Stimulated activated CD8-positive, alpha-beta memory T cell treated with anti-CD3 and anti-CD28 coated beads, Interleukin-4, amount 100 ng/mL, for 1 hour (primary cell): ENCODE data around the gene KCNH3.
"Not testable (repeated sequence)": the region's sequence is repeated elsewhere in the genome, so short reads cannot be mapped to it uniquely, and the experiment has no call there.

Experiments used
- DNase-seq, 2 donors: peaks; one replicate each; pipeline ENCODE4 v3.0.0-alpha.2; 2020; ENCODE audit warnings: low read depth in 2 of 2, low spot score in 1 of 2

KCNH3 gene

DNA sequence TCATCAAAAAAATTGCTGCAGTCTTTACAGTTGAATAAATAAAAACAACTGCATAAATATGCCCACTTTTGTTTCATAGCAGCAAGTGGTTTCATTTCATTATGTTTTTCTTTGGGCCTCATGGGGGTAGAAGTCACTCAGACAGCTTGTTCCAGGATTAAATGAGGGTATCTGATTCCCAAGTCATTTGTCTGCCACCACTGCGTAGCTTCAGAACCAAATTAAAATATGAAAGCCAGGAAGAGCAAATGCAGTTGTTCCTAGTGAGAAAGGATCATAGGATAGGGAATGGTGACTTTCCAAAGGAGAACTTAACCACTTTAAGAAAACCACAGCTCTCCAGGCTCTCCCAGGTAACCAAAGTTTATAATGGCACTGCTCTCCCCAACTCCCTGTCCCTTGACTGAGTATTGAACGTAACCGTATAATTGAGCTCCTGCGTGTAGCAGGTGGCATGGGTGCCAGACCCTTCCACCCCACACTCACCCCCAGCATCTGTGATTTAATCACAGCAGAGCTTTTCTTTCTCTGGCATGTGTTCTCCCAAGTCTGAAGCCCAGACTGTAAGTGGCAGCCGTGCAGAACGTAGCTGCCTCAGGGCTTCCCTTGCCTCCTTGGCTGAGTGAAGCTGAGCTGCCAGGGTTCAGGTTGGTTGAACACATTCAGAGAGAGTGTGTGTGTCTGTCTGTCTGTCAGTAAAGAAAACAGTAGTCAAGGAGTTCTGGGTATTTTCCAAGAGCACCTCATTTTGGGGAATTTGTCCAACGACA, 11.3 kb upstream of the KCNH3 start:
- no peak for DNase-seq

DNA sequence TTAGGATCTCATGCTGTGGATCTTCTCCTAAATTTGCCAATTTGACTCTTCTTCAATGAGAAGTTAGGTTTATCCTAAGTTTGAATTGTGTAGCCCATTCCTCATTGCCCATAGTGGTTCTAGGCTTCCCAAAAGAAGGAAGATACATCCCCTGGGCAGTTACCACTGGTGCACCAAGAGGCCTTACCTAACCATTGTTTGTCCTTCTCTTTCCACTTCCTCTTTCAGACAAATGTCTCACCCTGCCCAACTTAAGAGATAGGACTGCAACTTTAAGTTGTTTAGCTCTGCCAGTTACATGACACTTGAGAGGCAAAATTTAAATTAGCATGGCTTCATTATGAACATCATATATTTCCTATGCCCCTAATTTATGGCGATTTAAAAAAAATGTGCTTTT, 9.4 kb upstream of the KCNH3 start:
- DNase-seq, result no peak

DNA sequence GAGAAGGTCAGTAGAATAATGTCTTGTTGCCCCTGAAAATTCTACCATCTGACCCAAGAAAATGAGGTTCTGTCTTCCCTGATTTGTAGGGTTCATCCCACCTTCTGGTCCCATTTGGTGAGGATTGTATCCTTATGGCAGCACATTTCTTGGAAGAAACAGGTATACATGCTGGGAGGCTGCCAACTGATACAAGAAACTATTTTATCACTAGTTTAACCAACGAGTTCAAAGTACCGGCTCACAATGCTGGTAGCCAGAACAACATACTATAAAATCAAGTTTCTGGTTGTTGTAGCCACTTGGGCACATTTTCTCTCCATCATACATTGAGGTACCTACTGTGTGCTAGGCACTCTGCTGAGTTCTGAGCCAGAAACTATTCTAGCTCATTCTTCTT, 7.1 kb upstream of the KCNH3 start:
- no peak for DNase-seq

DNA sequence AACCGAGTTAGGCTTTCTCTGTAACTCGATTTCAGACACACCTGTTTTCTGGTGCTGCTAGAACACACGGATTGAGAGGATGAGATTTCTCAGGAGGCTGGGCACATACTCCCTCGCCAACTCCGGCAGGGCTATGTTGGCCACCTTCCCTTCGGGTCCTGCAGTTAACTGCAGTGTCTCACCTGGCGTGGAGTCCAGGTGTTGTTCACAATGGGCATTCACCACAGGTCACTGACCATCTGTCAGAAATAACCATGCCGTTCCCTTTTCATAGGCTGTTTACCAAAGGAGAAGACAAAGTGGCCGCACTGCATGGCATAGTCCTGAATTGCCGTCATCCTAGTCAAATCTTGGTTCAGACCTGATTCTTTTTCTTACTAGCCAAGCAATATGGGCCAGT, 5.5 kb upstream of the KCNH3 start:
- DNase-seq, result no peak

DNA sequence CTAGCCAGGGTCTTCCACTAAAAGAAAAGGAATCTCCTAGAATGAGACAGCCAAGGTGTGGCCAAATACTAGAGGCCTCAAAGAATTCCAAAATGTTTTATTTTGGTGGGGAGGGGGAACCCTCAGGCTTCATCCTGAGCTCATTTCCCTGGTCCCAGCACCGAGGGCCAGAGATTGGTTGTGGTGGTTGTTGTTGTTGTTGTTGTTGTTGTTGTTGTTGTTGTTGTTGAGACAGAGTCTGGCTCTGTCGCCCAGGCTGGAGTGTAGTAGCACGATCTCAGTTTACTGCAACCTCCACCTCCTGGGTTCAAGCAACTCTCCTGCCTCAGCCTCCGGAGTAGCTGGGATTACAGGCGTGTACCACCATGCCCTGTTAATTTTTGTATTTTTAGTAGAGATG, 4.7 kb upstream of the KCNH3 start:
- not testable (repeated sequence) for DNase-seq

DNA sequence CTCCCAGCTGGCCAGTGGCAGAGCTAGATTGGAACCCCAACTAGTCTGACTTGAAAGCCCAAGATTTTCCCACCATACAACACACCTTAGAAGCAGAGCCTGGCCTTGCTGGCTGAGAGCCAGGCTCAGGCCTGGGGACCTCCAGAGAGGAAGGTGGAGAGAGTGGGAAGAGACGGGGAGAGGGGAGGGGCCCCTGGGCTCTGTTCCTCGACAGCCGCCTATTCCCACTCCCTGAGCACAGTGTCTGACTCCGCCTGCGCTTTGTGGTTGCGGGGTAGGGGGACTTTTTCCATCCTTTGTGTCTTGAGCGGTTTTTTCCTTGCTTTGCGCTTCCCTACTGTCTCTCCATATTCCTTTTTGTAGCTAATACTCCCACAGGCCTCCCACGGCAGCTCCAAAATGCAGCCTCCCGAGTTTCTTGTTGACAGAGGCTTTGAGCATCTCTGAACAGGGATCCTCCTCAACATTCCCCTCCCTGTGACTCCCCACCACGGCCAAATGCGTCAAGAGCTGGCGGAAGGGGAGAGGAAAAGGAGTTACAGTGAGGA, 4.0 kb upstream of the KCNH3 start:
- no peak for DNase-seq

DNA sequence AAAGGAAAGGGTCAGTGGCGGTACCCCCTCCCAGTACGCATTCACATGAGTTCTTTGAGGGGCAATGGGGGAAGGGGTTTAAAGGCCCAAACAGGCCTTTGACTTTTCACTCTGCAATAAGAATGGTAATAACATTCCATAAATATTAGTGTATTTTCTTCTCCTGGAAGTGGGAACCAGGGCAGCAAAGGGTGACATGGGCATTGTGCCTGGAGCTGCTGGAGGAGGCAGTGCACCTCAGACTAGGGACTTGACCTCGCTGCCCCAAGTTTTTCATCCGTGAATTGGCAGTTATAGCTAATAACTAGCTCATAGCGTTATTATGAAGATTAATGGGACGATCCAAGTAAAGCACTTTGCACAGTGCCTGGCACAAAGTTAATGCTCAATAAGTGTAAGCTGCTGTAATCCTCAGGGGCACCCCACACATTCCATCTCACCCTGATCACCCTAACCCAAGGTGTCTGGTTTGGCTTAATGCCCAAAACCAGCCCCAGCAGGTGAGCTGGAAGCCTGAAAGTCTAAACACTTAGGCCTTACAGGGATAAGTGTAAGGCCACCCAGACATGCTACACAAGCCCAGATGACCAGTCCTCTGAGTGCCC, 2.8 kb upstream of the KCNH3 start:
- DNase-seq, result no peak

DNA sequence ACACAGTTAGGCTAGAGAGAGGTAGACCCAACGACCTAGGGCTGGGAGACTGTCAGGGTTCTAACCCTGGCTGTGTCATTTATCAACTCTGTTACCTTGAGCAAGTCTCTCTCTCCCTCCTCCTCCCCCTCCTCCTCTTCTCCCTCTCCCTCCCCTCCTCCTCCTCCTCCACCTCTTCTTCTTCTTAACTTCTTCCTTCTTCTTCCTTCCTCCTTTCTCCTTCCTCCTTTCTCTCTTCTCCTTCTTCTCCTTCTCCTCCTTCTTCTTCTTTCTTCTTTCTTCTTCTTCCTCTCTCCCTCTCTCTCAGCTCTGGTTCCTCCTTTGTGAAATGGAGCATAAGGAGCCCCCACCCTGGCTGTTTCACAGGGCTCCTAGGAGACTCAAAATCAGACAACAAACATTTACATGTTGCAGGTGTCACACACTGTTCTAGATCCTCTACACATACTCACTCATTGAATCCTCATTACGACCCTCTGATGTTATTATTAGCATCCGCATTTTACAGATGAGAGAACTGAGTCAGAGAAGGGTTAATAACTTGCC, 2.2 kb upstream of the KCNH3 start:
- DNase-seq, result no peak

DNA sequence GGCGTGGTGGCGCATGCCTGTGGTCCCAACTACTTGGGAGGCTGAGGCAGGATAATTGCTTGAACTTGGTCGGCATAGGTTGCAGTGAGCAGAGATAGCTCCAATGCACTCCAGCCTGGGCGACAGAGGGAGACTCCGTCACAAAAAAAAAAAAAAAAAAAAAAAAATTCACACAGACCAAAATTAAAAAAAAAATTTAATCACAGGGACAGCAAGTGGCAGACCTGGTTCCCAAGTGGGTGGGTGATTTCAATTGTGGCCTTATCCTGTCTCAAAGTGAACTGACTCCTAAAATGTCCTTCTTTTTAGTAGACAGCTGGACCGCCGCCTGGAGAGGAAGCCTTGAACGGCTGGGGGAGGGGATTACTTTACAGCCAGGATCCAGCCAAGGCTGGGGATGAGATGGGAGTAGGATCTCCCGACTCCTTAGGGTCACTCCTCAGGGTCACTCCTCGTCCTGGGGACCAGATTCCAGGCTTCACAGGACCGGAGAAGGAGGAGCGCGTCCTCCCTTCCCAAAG, 1.5 kb upstream of the KCNH3 start:
- DNase-seq, result no peak

DNA sequence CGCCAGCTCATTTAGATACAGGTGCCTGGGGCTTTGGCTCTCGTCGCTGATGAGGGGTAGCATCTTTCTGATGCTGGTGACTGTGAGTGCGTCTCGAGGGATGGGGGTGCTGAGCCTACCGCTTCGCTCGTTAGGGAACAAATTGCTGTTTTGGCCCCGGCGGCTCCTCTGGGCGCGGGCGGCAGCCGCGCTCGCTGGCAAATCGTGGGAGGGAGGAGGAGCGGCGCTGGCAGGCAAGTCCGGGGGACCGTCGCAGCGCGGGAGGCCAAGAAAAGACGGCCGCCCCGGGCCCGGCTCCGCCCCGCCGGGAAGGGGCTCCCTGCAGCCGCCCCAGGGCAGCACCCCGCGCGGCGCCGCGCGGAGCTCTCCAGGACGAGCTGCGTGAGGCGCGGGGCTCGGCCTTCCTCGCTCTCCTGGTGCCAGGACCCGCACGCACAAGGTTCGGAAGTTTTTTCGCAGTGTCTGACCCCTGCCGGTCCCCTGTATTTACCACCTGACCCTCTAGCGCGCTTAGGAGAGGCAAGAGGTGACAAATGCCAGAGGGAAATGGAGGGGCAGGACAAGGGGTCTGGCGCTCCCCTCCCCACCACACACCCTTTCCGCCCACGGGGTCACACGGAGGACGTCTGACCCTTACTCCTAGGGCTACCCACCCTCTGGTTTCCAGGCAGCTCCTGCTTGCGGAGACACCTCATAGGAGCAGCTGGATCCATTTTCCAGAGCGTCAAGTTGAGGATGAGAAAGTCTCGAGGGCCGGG, 899 bp upstream of the KCNH3 start:
- no peak for DNase-seq

DNA sequence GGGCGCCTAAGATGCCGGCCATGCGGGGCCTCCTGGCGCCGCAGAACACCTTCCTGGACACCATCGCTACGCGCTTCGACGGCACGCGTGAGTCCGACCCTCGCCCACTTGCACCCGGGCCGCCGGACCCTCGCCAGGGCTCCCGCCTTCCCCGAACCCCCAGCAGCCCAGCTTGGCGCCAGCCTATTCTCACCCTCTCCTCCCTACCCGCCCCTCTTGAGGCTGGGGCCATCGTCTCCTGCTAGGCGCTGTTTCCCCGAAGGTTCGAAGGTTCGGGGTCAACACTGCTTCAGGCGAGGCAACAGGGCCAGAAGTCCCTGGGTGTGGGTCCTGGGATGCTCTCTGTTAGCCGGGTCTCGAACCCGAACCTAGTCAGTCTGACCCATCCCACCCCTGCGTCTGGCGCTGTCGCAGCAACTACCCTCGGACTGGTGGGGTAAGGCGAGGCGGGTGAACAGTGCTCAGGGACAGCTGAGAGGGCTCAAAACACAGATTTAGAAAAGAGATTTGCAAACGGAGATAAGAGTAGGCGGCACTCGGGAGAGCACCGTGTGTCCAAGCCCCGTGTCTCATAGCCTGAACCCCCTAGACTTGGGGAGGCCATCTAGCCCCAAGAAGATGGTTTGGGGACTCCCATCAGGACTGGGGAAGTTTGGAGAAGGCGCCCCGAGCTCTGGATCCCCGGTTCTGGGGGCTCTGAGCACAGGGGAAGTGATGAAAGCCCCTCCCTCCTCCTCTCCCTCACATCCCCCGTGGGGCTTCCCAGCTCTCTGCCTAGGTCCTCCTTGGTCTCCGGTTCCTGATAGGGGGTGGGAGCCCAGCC, 787 bp downstream of the KCNH3 start:
- no peak for DNase-seq

DNA sequence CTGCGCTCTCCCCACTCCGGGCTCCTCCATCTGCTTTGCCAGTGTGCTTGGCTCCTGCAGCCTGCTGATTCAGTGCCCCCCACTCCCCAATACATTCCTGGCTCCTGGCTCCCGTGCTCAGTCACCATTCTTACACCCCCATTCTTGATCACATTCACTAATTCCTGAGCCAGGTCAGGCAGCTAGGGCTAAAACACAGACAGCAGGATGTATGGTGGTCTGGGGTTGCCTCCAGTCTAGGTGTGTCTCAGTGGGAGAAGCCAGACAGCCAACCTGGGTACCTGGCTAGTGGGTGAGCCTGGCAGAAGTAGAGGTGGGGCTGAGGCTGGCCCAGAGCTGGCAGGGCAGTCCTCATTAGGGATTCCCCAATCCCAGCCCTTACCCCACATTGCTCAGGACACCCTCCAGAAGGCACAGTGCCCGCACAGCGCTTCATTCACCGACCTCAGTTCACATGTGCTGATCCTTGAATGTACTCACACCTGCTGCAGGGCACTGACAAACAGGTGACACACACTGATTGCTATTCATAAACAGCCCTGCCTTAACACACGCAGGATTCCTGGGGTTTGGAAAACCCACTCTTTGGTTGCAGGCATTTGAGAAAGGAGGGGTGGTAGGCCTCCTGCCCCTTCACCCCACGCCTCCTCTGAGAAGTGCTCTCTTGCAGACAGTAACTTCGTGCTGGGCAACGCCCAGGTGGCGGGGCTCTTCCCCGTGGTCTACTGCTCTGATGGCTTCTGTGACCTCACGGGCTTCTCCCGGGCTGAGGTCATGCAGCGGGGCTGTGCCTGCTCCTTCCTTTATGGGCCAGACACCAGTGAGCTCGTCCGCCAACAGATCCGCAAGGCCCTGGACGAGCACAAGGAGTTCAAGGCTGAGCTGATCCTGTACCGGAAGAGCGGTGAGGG, 1.7 kb downstream of the KCNH3 start:
- DNase-seq, result no peak

DNA sequence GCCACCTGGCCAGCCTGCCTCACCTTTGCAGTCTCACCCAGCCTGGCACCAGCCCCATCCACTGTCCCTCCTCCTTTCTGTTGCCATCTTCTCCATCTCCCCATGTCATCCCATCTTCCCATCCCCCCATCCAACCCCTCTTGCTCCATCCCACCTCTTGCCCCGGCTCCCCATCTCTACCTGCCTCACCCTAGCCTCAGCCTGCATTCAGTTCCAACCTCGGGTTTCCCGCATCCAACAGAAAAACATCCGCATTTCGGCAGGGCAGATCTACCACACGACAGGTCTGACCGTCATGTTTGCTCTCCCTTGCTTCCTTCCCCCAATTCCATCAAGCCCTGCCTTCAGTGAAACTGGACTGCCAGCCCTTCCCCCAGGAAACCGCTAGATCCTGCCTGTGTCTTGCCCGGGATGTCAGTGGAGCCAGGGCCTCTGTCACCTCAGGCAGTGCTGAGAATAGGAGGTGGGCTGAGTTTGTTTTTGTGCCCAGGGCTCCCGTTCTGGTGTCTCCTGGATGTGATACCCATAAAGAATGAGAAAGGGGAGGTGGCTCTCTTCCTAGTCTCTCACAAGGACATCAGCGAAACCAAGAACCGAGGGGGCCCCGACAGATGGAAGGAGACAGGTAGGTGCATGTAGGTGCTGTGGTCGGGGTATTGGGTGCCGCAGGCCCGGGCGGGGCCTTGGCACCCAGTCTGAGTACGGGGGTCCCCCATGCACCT, 2.5 kb downstream of the KCNH3 start:
- DNase-seq, result no peak

DNA sequence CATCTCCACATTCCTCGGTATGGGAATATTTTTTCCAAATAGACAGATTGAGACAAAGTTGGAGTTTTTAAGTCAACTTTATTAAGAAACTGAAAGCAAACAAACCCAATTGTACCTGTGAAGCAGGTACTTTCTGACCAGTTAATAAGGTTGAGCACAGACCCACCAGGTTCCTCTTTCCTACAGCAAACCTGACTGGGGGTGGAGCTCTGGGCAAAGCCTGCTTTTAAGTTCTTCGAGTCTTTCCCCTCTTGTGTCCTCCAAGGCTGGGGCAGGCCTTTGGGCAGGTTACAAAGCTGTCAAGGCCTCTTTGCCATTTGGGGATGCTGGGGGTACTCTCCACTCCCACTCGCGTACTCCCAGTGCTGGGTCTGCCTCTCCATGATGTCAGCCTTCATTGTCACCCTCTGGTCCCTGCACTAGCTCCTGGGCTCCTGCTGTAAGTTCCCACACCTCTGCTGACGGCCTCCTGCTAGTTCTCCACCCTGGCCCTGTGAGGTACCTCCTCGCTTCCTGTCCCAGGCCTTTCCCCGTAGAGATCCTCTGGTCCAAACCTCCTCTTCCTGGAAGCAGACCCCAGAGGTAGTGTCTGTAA, 3.2 kb downstream of the KCNH3 start:
- DNase-seq, result no peak

DNA sequence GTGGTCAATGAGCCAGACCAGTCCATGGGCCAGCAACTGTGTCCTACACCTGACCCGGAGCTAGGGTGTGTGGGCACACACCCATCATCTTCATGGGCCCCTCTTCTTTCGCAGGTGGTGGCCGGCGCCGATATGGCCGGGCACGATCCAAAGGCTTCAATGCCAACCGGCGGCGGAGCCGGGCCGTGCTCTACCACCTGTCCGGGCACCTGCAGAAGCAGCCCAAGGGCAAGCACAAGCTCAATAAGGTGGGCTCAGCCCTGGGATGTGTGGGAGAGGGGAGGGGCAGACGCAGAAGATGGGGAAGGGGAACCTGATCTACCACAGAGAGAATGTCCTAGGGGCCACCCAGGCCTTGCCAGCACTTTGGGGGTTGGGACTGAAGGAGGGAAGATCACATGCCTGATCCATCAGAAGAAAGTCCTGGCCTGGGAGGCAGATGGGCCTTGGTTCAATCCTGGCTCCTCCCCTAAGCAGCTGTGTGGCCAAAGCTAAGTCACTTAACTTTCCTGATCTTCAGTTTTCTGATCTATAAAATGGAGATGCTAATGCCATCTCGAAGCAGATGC, 3.8 kb downstream of the KCNH3 start:
- DNase-seq, result no peak

DNA sequence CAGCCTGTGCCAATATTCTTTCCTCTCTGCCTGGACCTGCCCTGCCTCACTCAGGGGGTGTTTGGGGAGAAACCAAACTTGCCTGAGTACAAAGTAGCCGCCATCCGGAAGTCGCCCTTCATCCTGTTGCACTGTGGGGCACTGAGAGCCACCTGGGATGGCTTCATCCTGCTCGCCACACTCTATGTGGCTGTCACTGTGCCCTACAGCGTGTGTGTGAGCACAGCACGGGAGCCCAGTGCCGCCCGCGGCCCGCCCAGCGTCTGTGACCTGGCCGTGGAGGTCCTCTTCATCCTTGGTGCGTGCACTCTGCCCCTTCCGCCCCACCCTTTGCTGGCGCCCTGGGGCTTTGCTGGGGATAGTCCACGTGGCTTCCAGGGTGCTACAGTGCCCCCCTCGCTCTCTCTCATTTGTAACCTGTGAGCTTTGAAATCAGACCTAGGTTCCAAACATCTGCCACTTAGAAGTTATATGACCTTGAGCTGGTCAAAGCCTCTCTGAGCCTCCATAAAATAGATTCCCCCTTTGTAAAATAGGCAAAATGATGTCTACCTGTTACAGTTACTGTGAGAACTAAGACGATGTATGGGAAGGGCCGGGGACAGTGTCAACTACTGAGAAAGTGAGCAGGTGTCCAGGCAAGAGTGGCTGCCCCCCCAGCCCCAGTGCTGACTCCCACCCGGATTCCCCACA, 4.5 kb downstream of the KCNH3 start:
- no peak for DNase-seq

DNA sequence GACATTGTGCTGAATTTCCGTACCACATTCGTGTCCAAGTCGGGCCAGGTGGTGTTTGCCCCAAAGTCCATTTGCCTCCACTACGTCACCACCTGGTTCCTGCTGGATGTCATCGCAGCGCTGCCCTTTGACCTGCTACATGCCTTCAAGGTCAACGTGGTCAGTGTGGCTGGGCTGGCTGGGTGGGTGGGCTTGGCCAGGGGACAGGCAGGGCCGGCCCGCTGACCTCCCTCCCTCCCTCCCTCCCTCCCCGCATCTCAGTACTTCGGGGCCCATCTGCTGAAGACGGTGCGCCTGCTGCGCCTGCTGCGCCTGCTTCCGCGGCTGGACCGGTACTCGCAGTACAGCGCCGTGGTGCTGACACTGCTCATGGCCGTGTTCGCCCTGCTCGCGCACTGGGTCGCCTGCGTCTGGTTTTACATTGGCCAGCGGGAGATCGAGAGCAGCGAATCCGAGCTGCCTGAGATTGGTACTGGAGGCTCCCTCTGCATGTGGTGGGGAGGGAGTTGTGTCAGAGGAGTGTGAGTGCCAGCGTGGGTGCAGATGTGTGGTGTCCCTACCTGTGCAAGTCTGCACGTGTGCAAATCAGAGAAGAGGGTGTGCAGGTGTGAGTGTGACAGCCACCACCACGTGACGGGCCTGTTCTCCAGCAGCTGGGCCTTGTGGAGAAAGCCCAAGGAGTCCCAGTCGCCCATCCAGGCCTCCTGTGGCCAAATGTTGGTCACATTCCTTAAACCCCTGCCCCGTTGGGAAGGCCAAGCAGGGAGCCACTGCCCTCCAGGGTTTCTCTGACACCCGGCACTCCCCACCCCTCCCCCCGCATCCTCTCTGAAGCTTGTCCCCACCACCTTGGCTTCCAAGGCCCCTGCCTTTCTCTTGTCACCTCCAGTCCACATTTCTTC, 5.3 kb downstream of the KCNH3 start:
- no peak for DNase-seq
